Measurements from ENCODE around the gene CD300A.

DNA sequence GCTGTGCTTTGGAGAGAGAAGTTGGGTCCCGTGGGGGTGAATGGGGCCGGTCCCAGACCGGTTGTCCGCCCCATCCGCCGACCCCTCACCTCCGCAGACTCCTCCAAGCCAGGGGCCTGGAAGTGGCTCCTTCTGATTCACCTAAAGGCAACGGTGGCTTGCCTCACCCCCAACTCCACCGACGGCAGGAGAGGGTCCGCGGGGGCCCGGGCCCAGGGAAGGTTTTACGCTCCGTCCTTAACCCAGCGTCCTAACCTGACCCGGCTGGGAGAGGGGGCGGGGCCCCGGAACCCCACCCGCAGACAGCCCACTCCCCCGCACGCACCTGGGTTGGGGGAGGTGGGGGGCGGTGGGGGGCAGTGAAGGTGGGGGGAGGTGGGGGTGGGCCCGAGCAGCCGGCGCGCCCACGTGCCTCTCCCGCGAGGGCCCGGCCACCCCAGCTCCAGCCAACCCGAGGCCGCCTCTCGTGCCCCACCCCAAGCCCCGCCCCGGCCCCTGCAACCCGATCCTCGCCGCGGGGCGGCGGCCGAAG lies 12.7 kb upstream of the CD300A start:
- TF ChIP-seq, protein P1, sequence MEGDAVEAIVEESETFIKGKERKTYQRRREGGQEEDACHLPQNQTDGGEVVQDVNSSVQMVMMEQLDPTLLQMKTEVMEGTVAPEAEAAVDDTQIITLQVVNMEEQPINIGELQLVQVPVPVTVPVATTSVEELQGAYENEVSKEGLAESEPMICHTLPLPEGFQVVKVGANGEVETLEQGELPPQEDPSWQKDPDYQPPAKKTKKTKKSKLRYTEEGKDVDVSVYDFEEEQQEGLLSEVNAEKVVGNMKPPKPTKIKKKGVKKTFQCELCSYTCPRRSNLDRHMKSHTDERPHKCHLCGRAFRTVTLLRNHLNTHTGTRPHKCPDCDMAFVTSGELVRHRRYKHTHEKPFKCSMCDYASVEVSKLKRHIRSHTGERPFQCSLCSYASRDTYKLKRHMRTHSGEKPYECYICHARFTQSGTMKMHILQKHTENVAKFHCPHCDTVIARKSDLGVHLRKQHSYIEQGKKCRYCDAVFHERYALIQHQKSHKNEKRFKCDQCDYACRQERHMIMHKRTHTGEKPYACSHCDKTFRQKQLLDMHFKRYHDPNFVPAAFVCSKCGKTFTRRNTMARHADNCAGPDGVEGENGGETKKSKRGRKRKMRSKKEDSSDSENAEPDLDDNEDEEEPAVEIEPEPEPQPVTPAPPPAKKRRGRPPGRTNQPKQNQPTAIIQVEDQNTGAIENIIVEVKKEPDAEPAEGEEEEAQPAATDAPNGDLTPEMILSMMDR (IDR thresholded peaks at IDR 0.05 in 8 of 11, conservative IDR thresholded peaks at IDR 0.05 in 3 of 11) = peak in 5 of 11 experiments; percentile 40 to 81 (median 65)
- no peak for TF ChIP-seq POLR2AphosphoS5 (IDR thresholded peaks at IDR 0.05)
- TF ChIP-seq POLR2A (IDR thresholded peaks at IDR 0.05) = no peak

Measured in spleen (tissue), 7 donors.